Calu3 (cell line): Measurements from ENCODE around the gene WDFY3. TPM values are rescaled to one million over a fixed set of nuclear protein-coding genes. Genes with fewer than 3 reads are reported as not detected.
A peak's percentile ranks its signal among the peaks of the same experiment; 100 is the strongest.

ENCODE experiments used
- BruUV-seq: library from RNA; stranded (reverse); fragments of 400-500 nt; replicated peaks from 2 replicates; lab custom pipeline; 2021; lab: Mats Ljungman, UMichigan
- CTCF ChIA-PET: fragments of 300-600 bp; sonication (Branson Sonifier 250); formaldehyde crosslinking; loops from one replicate; lab custom pipeline; 2022; ENCODE audit warnings: antibody characterized with exemption; lab: Charles Lee
- DNase-seq: peaks from one replicate; pipeline ENCODE4 v3.0.0; 2022
- H3K27ac Mint-ChIP-seq: one replicate; pipeline ENCODE4 v1.8.0; 2022; ENCODE audit warnings: mixed read lengths; ENCODE audit not compliant: unreplicated experiment
- H3K27me3 Mint-ChIP-seq: one replicate; pipeline ENCODE4 v1.8.0; 2022; ENCODE audit warnings: mixed read lengths; ENCODE audit not compliant: unreplicated experiment
- H3K36me3 Mint-ChIP-seq: one replicate; pipeline ENCODE4 v1.8.0; 2022; ENCODE audit warnings: mild to moderate bottlenecking, moderate library complexity, mixed read lengths; ENCODE audit not compliant: insufficient read depth, unreplicated experiment
- H3K4me1 Mint-ChIP-seq: one replicate; pipeline ENCODE4 v1.8.0; 2022; ENCODE audit warnings: mild to moderate bottlenecking, low read depth, mixed read lengths; ENCODE audit not compliant: unreplicated experiment
- H3K4me3 Mint-ChIP-seq: one replicate; pipeline ENCODE4 v1.8.0; 2022; ENCODE audit warnings: mild to moderate bottlenecking, low read depth, moderate library complexity, mixed read lengths; ENCODE audit not compliant: unreplicated experiment
- H3K9me3 Mint-ChIP-seq: one replicate; pipeline ENCODE4 v1.8.0; 2022; ENCODE audit warnings: low read depth, mixed read lengths; ENCODE audit not compliant: unreplicated experiment
- CTCF ChIP-seq: fragments of 200-600 bp; IDR thresholded peaks from one replicate; pipeline ENCODE4 v1.8.0; 2022; ENCODE audit warnings: antibody characterized with exemption; ENCODE audit not compliant: unreplicated experiment
- intact Hi-C: fragments of 100-400 bp; cut with micrococcal nuclease; formaldehyde crosslinking; loops from one replicate; pipeline ENCODE4 v1.10.0; 2022; ENCODE audit not compliant: unreplicated experiment
- total RNA-seq: library from RNA; stranded (reverse); gene quantifications from 2 replicates; pipeline ENCODE4 v1.2.3, GENCODE V29; 2022

Gene WDFY3
- total RNA-seq, 1 experiment from 2014 or later = 31.5 TPM

- no TSS peak for BruUV-seq
- no peak for DNase-seq
- intact Hi-C loops = loop anchor here (10.0 kb wide), 1 partner anchor 122 kb away; no protein-coding TSS in a partner anchor
- Mint-ChIP-seq H3K4me3 (no peak overlapping the region), H3K9me3 (no peaks in the 10 kb centered on the region), H3K36me3 (no peaks in the 10 kb centered on the region), H3K4me1 (no peaks in the 10 kb centered on the region), H3K27ac (no peak overlapping the region), H3K27me3 (no peaks in the 10 kb centered on the region)
- TF ChIP-seq CTCF = no peak
- CTCF ChIA-PET = no interaction called here
Observed at GRCh38 chr4:84697159-84697558, 269.3 kb downstream of the WDFY3 start.

GRCh38 chr4:84691800-84692199, 274.7 kb downstream of the WDFY3 start:
- TF ChIP-seq CTCF = no peak
- Mint-ChIP-seq H3K27me3 (no peaks in the 10 kb centered on the region), H3K27ac (no peak overlapping the region), H3K9me3 (no peaks in the 10 kb centered on the region), H3K4me1 (peaks cover 8% of the 10 kb centered on the region), H3K36me3 (no peaks in the 10 kb centered on the region), H3K4me3 (no peak overlapping the region)
- no TSS peak for BruUV-seq
- DNase-seq = no peak
- intact Hi-C loops = loop anchor here (10.0 kb wide), 1 partner anchor 117 kb away; no protein-coding TSS in a partner anchor
- CTCF ChIA-PET = interaction anchor here (1.5 kb wide), 1 partner anchor 113 kb away, joined by 4 read pairs; no protein-coding TSS in a partner anchor

GRCh38 chr4:84691170-84691691, 275.3 kb downstream of the WDFY3 start:
- no peaks in the 10 kb centered on the region for H3K9me3 Mint-ChIP-seq
- intact Hi-C loops = loop anchor here (10.0 kb wide), 1 partner anchor 116 kb away; no protein-coding TSS in a partner anchor
- no peaks in the 10 kb centered on the region for H3K27me3 Mint-ChIP-seq
- H3K36me3 Mint-ChIP-seq = no peaks in the 10 kb centered on the region
- no peak overlapping the region for H3K27ac Mint-ChIP-seq
- TF ChIP-seq CTCF = no peak
- BruUV-seq = no TSS peak
- DNase-seq = peak; percentile 3
- no peak overlapping the region for H3K4me3 Mint-ChIP-seq
- CTCF ChIA-PET = interaction anchor here (1.5 kb wide), 1 partner anchor 112 kb away, joined by 4 read pairs; no protein-coding TSS in a partner anchor
- peaks cover 8% of the 10 kb centered on the region for H3K4me1 Mint-ChIP-seq

GRCh38 chr4:84690481-84690880, 276.0 kb downstream of the WDFY3 start:
- no peaks in the 10 kb centered on the region for H3K36me3 Mint-ChIP-seq
- no peaks in the 10 kb centered on the region for H3K27me3 Mint-ChIP-seq
- no peak overlapping the region for H3K27ac Mint-ChIP-seq
- peaks cover 8% of the 10 kb centered on the region for H3K4me1 Mint-ChIP-seq
- no peak for TF ChIP-seq CTCF
- CTCF ChIA-PET = no interaction called here
- intact Hi-C loops = loop anchor here (10.0 kb wide), 1 partner anchor 116 kb away; no protein-coding TSS in a partner anchor
- no TSS peak for BruUV-seq
- H3K4me3 Mint-ChIP-seq = no peak overlapping the region
- no peaks in the 10 kb centered on the region for H3K9me3 Mint-ChIP-seq
- DNase-seq = no peak
